HepG2 (cell line): ENCODE data around the gene LHX3. TPM values are rescaled to one million over a fixed set of nuclear protein-coding genes. Genes with fewer than 3 reads are reported as not detected.

Source experiments
- ATAC-seq: fragments of 200-7000 bp; cut with Tn5 transposase; 3 replicates; pipeline ENCODE4 v1.9.1; 2020; ENCODE audit warnings: mild to moderate bottlenecking, moderate library complexity
- BruUV-seq: library from RNA; stranded (reverse); fragments of 400-500 nt; replicated peaks from 2 replicates; lab custom pipeline; 2021; lab: Mats Ljungman, UMichigan
- CTCF ChIA-PET: fragments of 300-600 bp; formaldehyde crosslinking; extraction: SDS; loops from one replicate; lab custom pipeline; 2021; ENCODE audit warnings: low total read pairs, inconsistent platforms, low intra/inter-chr PET ratio; lab: Yijun Ruan, JAX
- POLR2A ChIA-PET: fragments of 350-600 bp; sonication (Branson Sonifier 250); formaldehyde crosslinking; loops from one replicate; lab custom pipeline; 2020; ENCODE audit warnings: antibody characterized with exemption, inconsistent platforms; lab: Yijun Ruan, JAX
- DNase-seq: peaks from one replicate; pipeline ENCODE4 v3.0.0-alpha.2; 2015; ENCODE audit warnings: low spot score
- FAIRE-seq: peaks from 3 replicates; lab custom pipeline; 2011; peaks lifted over from hg19 to GRCh38; lab: Jason Lieb, UNC
- H2AFZ ChIP-seq: one replicate; pipeline ENCODE4 v1.6.1; 2011; ENCODE audit warnings: low read length, inconsistent platforms
- H3K27ac ChIP-seq: fragments of 300-600 bp; 3 replicates; pipeline ENCODE4 v1.8.0; 2011; ENCODE audit warnings: mixed run types, mild to moderate bottlenecking, mixed read lengths, low read length, inconsistent platforms; ENCODE audit not compliant: insufficient read depth; ENCODE audit errors: extremely low read length
- H3K27me3 ChIP-seq, 2 experiments: fragments of 200-600 bp in 1 of 2; 2 replicates in 1 of 2; 3 replicates in 1 of 2; pipeline versions ENCODE4 v1.6.0 to v1.8.0; 2011; ENCODE audit warnings: low read length in 2 of 2, mild to moderate bottlenecking in 2 of 2, moderate library complexity in 2 of 2, inconsistent platforms in 1 of 2; ENCODE audit not compliant: insufficient read depth in 2 of 2, control insufficient read depth in 1 of 2
- H3K36me3 ChIP-seq, 2 experiments: fragments of 200-600 bp in 1 of 2; replicated peaks in 1 of 2; 2 replicates in 1 of 2; 3 replicates in 1 of 2; pipeline versions ENCODE4 v1.5.1 to v1.8.0; 2011; ENCODE audit warnings: low read length in 2 of 2, inconsistent platforms in 1 of 2; ENCODE audit not compliant: insufficient read depth in 2 of 2, control insufficient read depth in 1 of 2
- H3K4me1 ChIP-seq: 2 replicates; pipeline ENCODE4 v1.5.1; 2012; ENCODE audit warnings: low read length, inconsistent platforms; ENCODE audit not compliant: insufficient read depth
- H3K4me2 ChIP-seq: 2 replicates; pipeline ENCODE4 v1.6.0; 2011; ENCODE audit warnings: low read depth, low read length, inconsistent platforms
- H3K4me3 ChIP-seq, 3 experiments: fragments of 200-600 bp in 1 of 3; sonication (generic), shearing (Covaris generic) in 1 of 3; replicated peaks in 1 of 3; 2 replicates each; pipeline ENCODE4 v1.5.1; 2011 to 2016; ENCODE audit warnings: low read length in 3 of 3, inconsistent platforms in 2 of 3, low read depth in 2 of 3, mild to moderate bottlenecking in 2 of 3, control low read depth in 1 of 3, mixed read lengths in 1 of 3; ENCODE audit not compliant: insufficient read depth in 1 of 3
- H3K79me2 ChIP-seq: one replicate; pipeline ENCODE4 v1.6.1; 2011; ENCODE audit warnings: low read length, inconsistent platforms; ENCODE audit not compliant: insufficient read depth
- H3K9ac ChIP-seq: 2 replicates; pipeline ENCODE4 v1.6.0; 2011; ENCODE audit warnings: mild to moderate bottlenecking, low read depth, low read length, inconsistent platforms; ENCODE audit not compliant: insufficient read depth
- H3K9me3 ChIP-seq: 2 replicates; pipeline ENCODE4 v1.5.1; 2012; ENCODE audit warnings: mild to moderate bottlenecking, low read length
- H4K20me1 ChIP-seq: 2 replicates; pipeline ENCODE4 v1.6.0; 2011; ENCODE audit warnings: inconsistent platforms, mild to moderate bottlenecking, low read length, moderate library complexity; ENCODE audit not compliant: insufficient read depth
- ELF3 ChIP-seq: IDR thresholded peaks from 2 replicates; pipeline ENCODE4 v1.6.1; 2016; ENCODE audit warnings: missing genetic modification reagents, missing compliant biosample characterization
- FOXM1 ChIP-seq: sonication (generic); formaldehyde crosslinking; IDR thresholded peaks from 2 replicates; pipeline ENCODE4 v1.5.0; 2020; ENCODE audit warnings: missing genetic modification reagents
- KLF15 ChIP-seq: sonication (generic); formaldehyde crosslinking; IDR thresholded peaks from 2 replicates; pipeline ENCODE4 v1.8.1; 2023; ENCODE audit warnings: borderline replicate concordance, mild to moderate bottlenecking, inconsistent platforms, missing genetic modification reagents, mixed read lengths
- MED1 ChIP-seq: sonication (generic); formaldehyde crosslinking; IDR thresholded peaks from 2 replicates; pipeline ENCODE4 v1.4.0; 2020; ENCODE audit warnings: missing genetic modification reagents
- MEIS1 ChIP-seq: sonication (generic); formaldehyde crosslinking; IDR thresholded peaks from 2 replicates; pipeline ENCODE4 v1.9.0; 2021; ENCODE audit warnings: mild to moderate bottlenecking, missing genetic modification reagents, moderate library complexity, borderline replicate concordance
- NR2F2 ChIP-seq: IDR thresholded peaks from 2 replicates; pipeline ENCODE4 v1.6.1; 2012; ENCODE audit warnings: low read depth, inconsistent platforms, borderline replicate concordance
- NR2F6 ChIP-seq, 2 experiments: IDR thresholded peaks; 2 replicates each; pipeline ENCODE4 v1.6.1; 2016; ENCODE audit warnings: antibody characterized with exemption in 1 of 2, mild to moderate bottlenecking in 1 of 2
- SAP130 ChIP-seq: IDR thresholded peaks from 2 replicates; pipeline ENCODE4 v1.6.1; 2016; ENCODE audit warnings: low read depth
- ZNF121 ChIP-seq: sonication (generic); formaldehyde crosslinking; IDR thresholded peaks from 2 replicates; pipeline ENCODE4 v1.5.0; 2020; ENCODE audit warnings: mild to moderate bottlenecking, missing genetic modification reagents
- ZNF207 ChIP-seq: fragments of 450-650 bp; IDR thresholded peaks from 2 replicates; pipeline ENCODE4 v1.6.1; 2016; ENCODE audit warnings: antibody characterized with exemption, borderline replicate concordance
- ZNF446 ChIP-seq: sonication (generic); formaldehyde crosslinking; IDR thresholded peaks from 2 replicates; pipeline ENCODE4 v1.5.0; 2020; ENCODE audit warnings: mild to moderate bottlenecking, missing genetic modification reagents
- ZNF607 ChIP-seq: sonication (generic); formaldehyde crosslinking; IDR thresholded peaks from 2 replicates; pipeline ENCODE4 v1.5.1; 2020; ENCODE audit warnings: missing genetic modification reagents, mild to moderate bottlenecking, borderline replicate concordance
- WGBS: methylation state at CpG from one replicate; pipeline ENCODE4 v1.1.6; 2017; ENCODE audit warnings: low lambda C conversion rate; 5-methylcytosine and 5-hydroxymethylcytosine counted together
- in situ Hi-C: cut with HindIII; loops from 2 replicates; pipeline ENCODE4 v1.10.0; 2017; ENCODE audit warnings: low pct_unique_long_range_greater_than_20kb; ENCODE audit not compliant: extremely low pct_ligation_motif_present
- intact Hi-C: fragments of 100-400 bp; cut with micrococcal nuclease; formaldehyde crosslinking; loops from one replicate; pipeline ENCODE4 v1.10.0; 2022; ENCODE audit not compliant: unreplicated experiment
- polyA plus RNA-seq, 8 experiments: library from polyadenylated mRNA; depleted of rRNA in 3 of 8; stranded (reverse) in 7 of 8; unstranded in 1 of 8; fragments of >200 nt; fragmentation: Illumina TruSeq in 4 of 8; extraction: Trizol in 4 of 8; gene quantifications; 2 replicates each; pipeline versions ENCODE4 v1.2.1 to v1.2.3, GENCODE V29; 2011 to 2016; ENCODE audit warnings: low read depth in 4 of 8, missing spikeins in 1 of 8, mixed read lengths in 1 of 8; ENCODE audit not compliant: insufficient read depth in 1 of 8
- total RNA-seq, 5 experiments: library from RNA; depleted of rRNA; stranded (reverse); fragments of >200 nt; fragmentation: Illumina TruSeq; extraction: Trizol; gene quantifications; 2 replicates each; pipeline ENCODE4 v1.2.3, GENCODE V29; 2016; ENCODE audit warnings: low read depth in 1 of 5
- TF ChIP-seq, protein P1 (sequence below): sonication (generic); formaldehyde crosslinking; IDR thresholded peaks from 2 replicates; pipeline ENCODE4 v1.9.0; 2021; ENCODE audit warnings: mild to moderate bottlenecking, missing genetic modification reagents
- TF ChIP-seq, protein P2 (sequence below): sonication (generic); formaldehyde crosslinking; IDR thresholded peaks from 2 replicates; pipeline ENCODE4 v1.4.0; 2020; ENCODE audit warnings: missing genetic modification reagents, low read depth, mild to moderate bottlenecking, borderline replicate concordance
- TF ChIP-seq, protein P3 (sequence below): sonication (generic); formaldehyde crosslinking; IDR thresholded peaks from 2 replicates; pipeline ENCODE4 v1.8.0; 2022; ENCODE audit warnings: mild to moderate bottlenecking, missing genetic modification reagents, borderline replicate concordance

The LHX3 gene
- total and polyA plus RNA-seq, 2 of the 13 experiments (the other 11 are each of a cell fraction or from before 2014, with no cell fraction given): not detected

DNA sequence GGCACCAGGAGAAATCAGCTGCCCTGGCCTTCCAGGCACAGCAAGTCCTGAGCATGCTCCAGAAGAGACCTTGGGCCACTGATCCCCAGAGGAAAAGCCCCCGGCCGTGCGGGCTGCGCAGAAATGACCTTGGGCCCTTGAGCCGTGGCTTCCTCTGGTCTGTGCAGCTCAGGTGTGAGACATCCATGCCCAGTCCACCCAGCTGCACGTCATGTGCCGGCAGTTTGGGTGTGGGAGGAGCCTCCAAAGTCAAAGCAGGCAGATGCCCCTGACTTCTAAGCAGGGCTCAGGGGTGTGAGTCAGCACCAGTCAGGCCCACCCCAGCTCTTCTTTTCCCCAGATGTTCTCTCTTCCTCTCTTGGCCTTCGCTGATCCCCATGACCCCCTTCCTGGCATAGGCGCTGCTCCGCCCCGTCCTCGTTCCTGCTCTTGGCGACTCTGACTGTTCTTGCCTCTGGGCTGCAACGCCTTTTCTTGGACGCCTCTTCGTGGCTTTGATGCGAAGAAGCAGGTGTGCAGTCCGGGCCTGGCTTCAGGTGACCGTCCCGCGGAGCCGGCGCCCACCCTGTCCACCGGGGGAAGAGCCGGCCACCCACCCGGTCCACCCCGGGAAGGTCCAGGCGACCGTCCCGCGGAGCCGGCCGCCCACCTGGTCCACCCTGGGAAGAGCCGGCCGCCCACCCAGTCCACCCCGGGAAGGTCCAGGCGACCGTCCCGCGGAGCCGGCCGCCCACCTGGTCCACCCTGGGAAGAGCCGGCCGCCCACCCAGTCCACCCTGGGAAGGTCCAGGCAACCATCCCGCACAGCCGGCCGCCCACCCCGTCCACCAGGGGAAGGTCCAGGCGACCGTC, 46.6 kb upstream of the LHX3 start:
- ChIA-PET POLR2A (interaction anchor here (1.1 kb wide), 1 partner anchor 82 kb away, joined by 3 read pairs; no protein-coding TSS in a partner anchor), CTCF (no interaction called here)
- TF ChIP-seq, protein P1, sequence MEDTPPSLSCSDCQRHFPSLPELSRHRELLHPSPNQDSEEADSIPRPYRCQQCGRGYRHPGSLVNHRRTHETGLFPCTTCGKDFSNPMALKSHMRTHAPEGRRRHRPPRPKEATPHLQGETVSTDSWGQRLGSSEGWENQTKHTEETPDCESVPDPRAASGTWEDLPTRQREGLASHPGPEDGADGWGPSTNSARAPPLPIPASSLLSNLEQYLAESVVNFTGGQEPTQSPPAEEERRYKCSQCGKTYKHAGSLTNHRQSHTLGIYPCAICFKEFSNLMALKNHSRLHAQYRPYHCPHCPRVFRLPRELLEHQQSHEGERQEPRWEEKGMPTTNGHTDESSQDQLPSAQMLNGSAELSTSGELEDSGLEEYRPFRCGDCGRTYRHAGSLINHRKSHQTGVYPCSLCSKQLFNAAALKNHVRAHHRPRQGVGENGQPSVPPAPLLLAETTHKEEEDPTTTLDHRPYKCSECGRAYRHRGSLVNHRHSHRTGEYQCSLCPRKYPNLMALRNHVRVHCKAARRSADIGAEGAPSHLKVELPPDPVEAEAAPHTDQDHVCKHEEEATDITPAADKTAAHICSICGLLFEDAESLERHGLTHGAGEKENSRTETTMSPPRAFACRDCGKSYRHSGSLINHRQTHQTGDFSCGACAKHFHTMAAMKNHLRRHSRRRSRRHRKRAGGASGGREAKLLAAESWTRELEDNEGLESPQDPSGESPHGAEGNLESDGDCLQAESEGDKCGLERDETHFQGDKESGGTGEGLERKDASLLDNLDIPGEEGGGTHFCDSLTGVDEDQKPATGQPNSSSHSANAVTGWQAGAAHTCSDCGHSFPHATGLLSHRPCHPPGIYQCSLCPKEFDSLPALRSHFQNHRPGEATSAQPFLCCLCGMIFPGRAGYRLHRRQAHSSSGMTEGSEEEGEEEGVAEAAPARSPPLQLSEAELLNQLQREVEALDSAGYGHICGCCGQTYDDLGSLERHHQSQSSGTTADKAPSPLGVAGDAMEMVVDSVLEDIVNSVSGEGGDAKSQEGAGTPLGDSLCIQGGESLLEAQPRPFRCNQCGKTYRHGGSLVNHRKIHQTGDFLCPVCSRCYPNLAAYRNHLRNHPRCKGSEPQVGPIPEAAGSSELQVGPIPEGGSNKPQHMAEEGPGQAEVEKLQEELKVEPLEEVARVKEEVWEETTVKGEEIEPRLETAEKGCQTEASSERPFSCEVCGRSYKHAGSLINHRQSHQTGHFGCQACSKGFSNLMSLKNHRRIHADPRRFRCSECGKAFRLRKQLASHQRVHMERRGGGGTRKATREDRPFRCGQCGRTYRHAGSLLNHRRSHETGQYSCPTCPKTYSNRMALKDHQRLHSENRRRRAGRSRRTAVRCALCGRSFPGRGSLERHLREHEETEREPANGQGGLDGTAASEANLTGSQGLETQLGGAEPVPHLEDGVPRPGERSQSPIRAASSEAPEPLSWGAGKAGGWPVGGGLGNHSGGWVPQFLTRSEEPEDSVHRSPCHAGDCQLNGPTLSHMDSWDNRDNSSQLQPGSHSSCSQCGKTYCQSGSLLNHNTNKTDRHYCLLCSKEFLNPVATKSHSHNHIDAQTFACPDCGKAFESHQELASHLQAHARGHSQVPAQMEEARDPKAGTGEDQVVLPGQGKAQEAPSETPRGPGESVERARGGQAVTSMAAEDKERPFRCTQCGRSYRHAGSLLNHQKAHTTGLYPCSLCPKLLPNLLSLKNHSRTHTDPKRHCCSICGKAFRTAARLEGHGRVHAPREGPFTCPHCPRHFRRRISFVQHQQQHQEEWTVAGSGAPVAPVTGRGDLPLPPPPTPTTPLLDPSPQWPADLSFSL (CRISPR knock-in tag): no peak
- TF ChIP-seq NR2F2 (no peak), ZNF607 (peak; percentile 55; the same call in 1 of the 2 replicates), ELF3 (CRISPR knock-in tag) (no peak), NR2F6 (IDR thresholded peaks at IDR 0.05) (no peak), NR2F6 (CRISPR knock-in tag; IDR thresholded peaks at IDR 0.05) (peak; percentile 49; the same call in 1 of the 2 replicates), ZNF121 (CRISPR knock-in tag) (no peak), FOXM1 (CRISPR knock-in tag) (no peak), ZNF446 (CRISPR knock-in tag) (no peak), MED1 (CRISPR knock-in tag) (peak; percentile 51), SAP130 (CRISPR knock-in tag) (peak; percentile 58), MEIS1 (CRISPR knock-in tag) (no peak), KLF15 (CRISPR knock-in tag) (no peak), ZNF207 (no peak)
- TF ChIP-seq, protein P2, sequence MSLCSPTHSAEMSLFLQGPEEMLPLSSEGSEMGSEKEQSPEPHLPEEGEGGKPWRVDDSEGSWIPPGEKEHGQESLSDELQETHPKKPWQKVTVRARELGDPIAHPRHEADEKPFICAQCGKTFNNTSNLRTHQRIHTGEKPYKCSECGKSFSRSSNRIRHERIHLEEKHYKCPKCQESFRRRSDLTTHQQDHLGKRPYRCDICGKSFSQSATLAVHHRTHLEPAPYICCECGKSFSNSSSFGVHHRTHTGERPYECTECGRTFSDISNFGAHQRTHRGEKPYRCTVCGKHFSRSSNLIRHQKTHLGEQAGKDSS: peak; percentile 59; the same call in 1 of the 2 replicates
- TF ChIP-seq, protein P3, sequence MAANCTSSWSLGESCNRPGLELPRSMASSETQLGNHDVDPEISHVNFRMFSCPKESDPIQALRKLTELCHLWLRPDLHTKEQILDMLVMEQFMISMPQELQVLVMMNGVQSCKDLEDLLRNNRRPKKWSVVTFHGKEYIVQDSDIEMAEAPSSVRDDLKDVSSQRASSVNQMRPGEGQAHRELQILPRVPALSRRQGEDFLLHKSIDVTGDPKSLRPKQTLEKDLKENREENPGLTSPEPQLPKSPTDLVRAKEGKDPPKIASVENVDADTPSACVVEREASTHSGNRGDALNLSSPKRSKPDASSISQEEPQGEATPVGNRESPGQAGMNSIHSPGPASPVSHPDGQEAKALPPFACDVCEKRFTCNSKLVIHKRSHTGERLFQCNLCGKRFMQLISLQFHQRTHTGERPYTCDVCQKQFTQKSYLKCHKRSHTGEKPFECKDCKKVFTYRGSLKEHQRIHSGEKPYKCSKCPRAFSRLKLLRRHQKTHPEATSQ (CRISPR knock-in tag): no peak

More for the DNA sequence above, 46.6 kb upstream of the LHX3 start:
- DNase-seq: peak; percentile 18
- no peak overlapping the region for H2AFZ ChIP-seq
- no peaks in the 10 kb centered on the region for H3K9me3 ChIP-seq
- 73% methylated on average over 19 of the region's 50 CpGs for WGBS
- in situ Hi-C loops: loop anchor here (25.0 kb wide), 1 partner anchor 264 kb away; no protein-coding TSS in a partner anchor
- BruUV-seq: no TSS peak
- peak overlapping the region in 1 of 3 experiments; percentile 40; a peak in 1 of 6 replicates for H3K4me3 ChIP-seq
- H3K36me3 ChIP-seq: no peaks in the 10 kb centered on the region
- no peak for FAIRE-seq
- intact Hi-C loops: no loop called here
- no peak overlapping the region for H3K9ac ChIP-seq
- H3K27ac ChIP-seq: no peak overlapping the region
- peak overlapping the region; percentile 43 for H3K4me2 ChIP-seq
- H4K20me1 ChIP-seq: no peaks in the 10 kb centered on the region
- H3K27me3 ChIP-seq: peaks cover 16 to 88% of the 10 kb centered on the region in 2 experiments
- peaks cover 42% of the 10 kb centered on the region for H3K4me1 ChIP-seq
- ATAC-seq: peak; percentile 18; the same call in 2 of the 3 replicates
- H3K79me2 ChIP-seq: no peaks in the 10 kb centered on the region
